Duodenal mucosa (tissue), 2 donors: ENCODE results near the gene NPHS1.
"Not testable (repeated sequence)": the region's sequence is repeated elsewhere in the genome, so short reads cannot be mapped to it uniquely, and the experiment has no call there.

ENCODE experiments used
- H3K27ac ChIP-seq: one replicate; pipeline ENCODE4 v1.7.0; 2013; ENCODE audit warnings: low read depth, low read length
- H3K27me3 ChIP-seq, 2 donors: one replicate each; pipeline ENCODE4 v1.7.0; 2013; ENCODE audit warnings: low read length in 2 of 2, control low read depth in 1 of 2; ENCODE audit not compliant: insufficient read depth in 2 of 2, control insufficient read depth in 1 of 2
- H3K36me3 ChIP-seq, 2 donors: one replicate each; pipeline ENCODE4 v1.7.0; 2013; ENCODE audit warnings: low read length in 2 of 2, control low read depth in 1 of 2; ENCODE audit not compliant: insufficient read depth in 2 of 2, control insufficient read depth in 1 of 2
- H3K4me1 ChIP-seq, 2 donors: one replicate each; pipeline ENCODE4 v1.7.0; 2013; ENCODE audit warnings: low read length in 2 of 2, control low read depth in 1 of 2; ENCODE audit not compliant: insufficient read depth in 2 of 2, control insufficient read depth in 1 of 2
- H3K4me3 ChIP-seq, 2 donors: one replicate each; pipeline ENCODE4 v1.7.0; 2013; ENCODE audit warnings: low read length in 2 of 2, low read depth in 1 of 2
- H3K9ac ChIP-seq, 2 donors: one replicate each; pipeline ENCODE4 v1.7.0; 2013; ENCODE audit warnings: low read length in 2 of 2, low read depth in 1 of 2
- H3K9me3 ChIP-seq, 2 donors: one replicate each; pipeline ENCODE4 v1.7.0; 2013; ENCODE audit warnings: low read length in 2 of 2, control low read depth in 1 of 2; ENCODE audit not compliant: control insufficient read depth in 1 of 2

NPHS1 gene

DNA sequence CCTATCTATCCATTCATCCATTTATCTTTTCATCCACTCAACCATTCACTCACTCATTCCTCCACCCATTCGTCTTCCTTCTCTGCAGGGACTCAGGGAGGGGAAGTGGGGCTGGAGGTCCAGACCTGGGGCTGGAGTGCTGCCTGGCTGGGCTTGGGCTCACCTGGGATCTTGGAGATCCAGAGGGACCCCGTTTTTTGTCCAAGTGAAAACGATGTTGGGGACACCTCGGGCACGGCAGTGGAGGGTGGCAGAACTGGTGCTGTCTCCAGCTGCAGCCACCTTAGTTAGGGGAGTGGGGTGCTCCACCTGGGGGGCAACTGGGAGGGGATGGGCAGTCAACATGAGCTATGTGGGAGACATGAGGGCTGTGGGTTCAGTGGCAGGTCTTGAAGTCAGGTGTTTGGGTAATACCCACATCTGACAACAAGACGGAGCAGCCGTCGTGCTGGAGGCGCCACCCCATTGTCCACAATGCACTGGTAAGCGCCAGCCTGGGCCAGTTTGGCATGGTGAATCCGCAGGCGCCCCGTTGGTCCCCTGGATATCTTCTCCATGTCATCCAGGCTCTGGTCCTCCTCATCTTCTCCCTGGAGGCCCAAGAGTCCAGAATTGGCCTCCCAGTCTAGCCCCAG, 10.2 kb downstream of the NPHS1 start:
- Histone ChIP-seq H3K9me3 (peaks cover 0 to 4% of the 10 kb centered on the region in 2 donors), H3K27ac (no peak overlapping the region), H3K36me3 (no peaks in the 10 kb centered on the region), H3K27me3 (peaks cover 25 to 28% of the 10 kb centered on the region in 2 donors), H3K4me1 (peaks cover 14% of the 10 kb centered on the region in 2 donors), H3K4me3 (no peak overlapping the region), H3K9ac (no peak overlapping the region)

DNA sequence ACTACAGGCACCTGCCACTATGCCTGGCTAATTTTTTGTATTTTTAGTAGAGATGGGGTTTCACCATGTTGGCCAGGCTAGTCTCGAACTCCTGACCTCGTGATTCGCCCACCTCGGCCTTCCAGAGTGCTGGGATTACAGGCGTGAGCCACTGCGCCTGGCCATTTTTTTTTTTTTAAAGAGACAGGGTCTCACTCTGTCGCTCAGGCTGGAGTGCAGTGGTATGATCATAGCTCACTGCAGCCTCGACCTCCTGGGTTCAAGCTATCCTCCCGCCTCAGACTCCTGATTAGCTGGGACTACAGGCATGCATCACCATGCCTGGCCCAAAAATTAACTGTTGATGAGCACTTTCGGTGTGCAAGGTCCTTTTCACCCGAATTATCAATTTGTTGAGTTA, 16.2 kb downstream of the NPHS1 start:
- not testable (repeated sequence) for H3K4me3 ChIP-seq, H3K4me1 ChIP-seq, H3K9me3 ChIP-seq, H3K9ac ChIP-seq, H3K36me3 ChIP-seq, H3K27ac ChIP-seq, H3K27me3 ChIP-seq

DNA sequence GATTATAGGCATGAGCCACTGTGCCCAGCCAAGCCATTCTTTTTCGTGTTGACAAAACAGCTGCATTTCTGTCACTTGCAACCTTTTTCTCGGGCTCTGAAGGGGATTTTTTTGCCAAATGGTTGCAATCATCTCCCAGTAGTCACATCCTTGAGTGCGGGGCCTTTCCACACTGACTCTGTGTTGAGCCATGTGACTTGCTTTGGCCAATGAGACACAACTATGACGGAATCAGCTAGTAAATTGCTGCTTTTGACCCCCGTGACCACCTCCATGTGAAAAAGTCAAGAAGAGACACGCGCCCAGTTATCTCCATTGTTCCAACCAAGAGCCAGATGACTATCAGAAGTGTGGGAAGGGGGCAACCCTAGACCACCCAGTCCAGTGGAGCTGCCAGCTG, 18.3 kb downstream of the NPHS1 start:
- H3K27me3 ChIP-seq, result peaks cover 0 to 9% of the 10 kb centered on the region in 2 donors
- H3K4me3 ChIP-seq, result no peak overlapping the region
- no peaks in the 10 kb centered on the region for H3K36me3 ChIP-seq
- H3K9ac ChIP-seq, result no peak overlapping the region
- no peak overlapping the region for H3K27ac ChIP-seq
- no peaks in the 10 kb centered on the region for H3K4me1 ChIP-seq
- peaks cover 0 to under 1% of the 10 kb centered on the region in 2 donors for H3K9me3 ChIP-seq

DNA sequence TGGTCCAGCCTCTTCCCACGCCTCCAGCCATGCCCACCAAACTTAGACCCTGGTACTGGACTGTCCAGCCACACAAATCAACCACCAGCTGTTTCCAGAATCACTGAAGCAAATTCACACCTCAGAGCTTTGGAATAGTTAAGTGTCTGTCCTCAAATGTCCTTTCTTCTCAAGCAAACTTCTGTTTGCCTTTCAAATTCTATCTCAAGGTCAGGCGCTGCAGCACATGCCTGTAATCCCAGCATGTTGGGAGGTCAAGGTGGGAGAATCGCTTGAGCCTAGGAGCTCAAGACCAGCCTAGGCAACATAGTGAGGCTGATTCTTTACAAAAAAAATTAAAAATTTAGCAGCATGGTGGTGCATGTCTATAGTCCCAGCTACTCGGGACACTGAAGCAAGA, 20.2 kb downstream of the NPHS1 start:
- Histone ChIP-seq H3K9me3 (no peaks in the 10 kb centered on the region), H3K27me3 (peaks cover 0 to 9% of the 10 kb centered on the region in 2 donors), H3K4me3 (no peak overlapping the region), H3K9ac (no peak overlapping the region), H3K27ac (no peak overlapping the region), H3K36me3 (no peaks in the 10 kb centered on the region), H3K4me1 (no peaks in the 10 kb centered on the region)

DNA sequence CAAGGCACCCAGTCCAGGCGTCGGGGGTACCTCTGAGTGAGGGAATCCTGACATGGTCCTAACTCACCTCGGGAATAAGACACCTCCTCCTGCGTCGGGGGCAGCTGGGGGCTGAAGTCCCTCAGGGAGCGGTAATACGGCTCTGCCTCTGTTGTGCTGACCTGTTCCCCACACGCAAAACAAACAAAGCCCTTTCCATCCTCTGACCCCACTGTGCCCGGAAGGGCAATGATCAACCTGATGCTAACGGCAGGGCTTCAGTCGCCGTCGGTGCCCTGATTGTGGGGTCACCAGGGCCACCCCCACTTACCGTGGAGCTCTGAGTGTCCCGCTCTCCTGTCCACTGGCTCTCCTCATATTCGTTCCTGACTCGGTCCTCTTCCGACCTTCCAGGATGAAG, 21.3 kb downstream of the NPHS1 start:
- H3K4me3 ChIP-seq, result no peak overlapping the region
- H3K9me3 ChIP-seq, result no peaks in the 10 kb centered on the region
- no peak overlapping the region for H3K9ac ChIP-seq
- H3K36me3 ChIP-seq, result no peaks in the 10 kb centered on the region
- H3K4me1 ChIP-seq, result no peaks in the 10 kb centered on the region
- peaks cover 0 to 9% of the 10 kb centered on the region in 2 donors for H3K27me3 ChIP-seq
- no peak overlapping the region for H3K27ac ChIP-seq

DNA sequence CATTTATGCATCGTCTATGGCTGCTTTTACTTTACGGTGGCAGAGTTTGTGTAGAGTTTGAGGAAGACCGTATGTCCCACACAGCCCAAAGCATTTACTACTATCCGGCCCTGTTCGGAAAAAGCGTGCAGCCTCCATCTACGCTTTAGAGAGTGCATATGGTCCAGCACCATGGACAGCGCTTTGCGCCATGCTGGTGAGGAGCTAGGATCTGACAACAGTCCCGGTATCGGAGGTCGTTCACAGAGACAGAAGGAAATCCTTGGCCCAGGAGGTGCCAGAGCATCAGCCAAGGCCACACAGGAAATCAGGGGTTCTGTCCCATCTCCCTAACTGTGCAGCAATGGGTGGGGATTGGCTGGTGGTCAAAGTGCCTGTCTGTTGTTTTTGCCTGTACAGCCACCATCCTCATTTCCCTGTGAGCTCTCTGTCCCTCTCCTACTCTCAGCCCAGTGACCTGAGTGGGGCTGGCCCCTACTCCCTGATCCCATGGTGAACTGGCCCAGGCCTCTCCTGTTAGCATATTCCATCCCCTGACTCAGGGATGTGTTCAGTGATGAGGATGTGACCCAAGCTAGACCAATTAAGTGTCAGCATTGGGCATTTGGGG, 23.5 kb downstream of the NPHS1 start:
- Histone ChIP-seq H3K9me3 (no peaks in the 10 kb centered on the region), H3K36me3 (no peaks in the 10 kb centered on the region), H3K27me3 (peaks cover 0 to 7% of the 10 kb centered on the region in 2 donors), H3K9ac (no peak overlapping the region), H3K27ac (no peak overlapping the region), H3K4me3 (no peak overlapping the region), H3K4me1 (no peaks in the 10 kb centered on the region)

DNA sequence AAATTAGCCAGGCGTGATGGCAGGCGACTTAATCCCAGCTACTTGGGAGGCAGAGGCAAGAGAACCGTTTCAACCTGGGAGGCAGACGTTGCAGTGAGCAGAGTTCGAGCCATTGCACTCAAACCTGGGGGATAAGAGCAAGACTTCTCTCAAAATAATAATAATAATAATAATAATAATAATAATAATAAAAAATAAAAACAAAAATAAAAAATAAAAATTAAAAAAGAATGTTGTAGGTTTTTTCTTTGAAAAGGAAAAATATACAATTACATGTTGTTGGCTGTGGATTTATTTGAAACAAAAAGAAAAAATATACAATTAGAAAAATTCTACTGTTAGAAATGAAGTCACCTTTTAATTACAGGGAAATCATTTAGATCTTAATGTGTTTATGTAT, 28.2 kb downstream of the NPHS1 start:
- H3K4me1 ChIP-seq, result no peaks in the 10 kb centered on the region
- H3K36me3 ChIP-seq, result no peaks in the 10 kb centered on the region
- no peak overlapping the region for H3K9ac ChIP-seq
- H3K9me3 ChIP-seq, result no peaks in the 10 kb centered on the region
- no peak overlapping the region for H3K4me3 ChIP-seq
- no peaks in the 10 kb centered on the region for H3K27me3 ChIP-seq
- H3K27ac ChIP-seq, result no peak overlapping the region

DNA sequence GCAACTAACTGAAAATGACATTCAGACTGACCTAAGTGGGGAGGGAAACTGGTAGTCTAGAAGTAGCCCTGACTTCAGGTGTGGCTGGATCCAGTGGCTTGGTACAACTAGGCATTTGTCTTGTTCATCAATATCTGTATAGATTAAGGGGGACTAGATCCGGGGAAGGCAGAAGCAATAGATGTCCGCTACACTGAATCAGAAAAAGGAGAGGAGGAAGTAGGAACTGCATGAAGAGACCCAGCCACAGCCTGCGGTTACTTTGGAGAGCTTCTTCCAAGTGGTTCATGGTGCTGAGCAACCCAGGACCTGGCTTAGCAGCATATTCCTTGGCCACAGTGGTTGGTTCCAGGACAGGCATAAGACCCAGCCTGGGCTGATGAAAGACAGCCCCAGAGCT, 29.7 kb downstream of the NPHS1 start:
- Histone ChIP-seq H3K4me3 (no peak overlapping the region), H3K27me3 (peaks cover 0 to 7% of the 10 kb centered on the region in 2 donors), H3K4me1 (no peaks in the 10 kb centered on the region), H3K9ac (no peak overlapping the region), H3K36me3 (no peaks in the 10 kb centered on the region), H3K9me3 (no peaks in the 10 kb centered on the region), H3K27ac (no peak overlapping the region)

DNA sequence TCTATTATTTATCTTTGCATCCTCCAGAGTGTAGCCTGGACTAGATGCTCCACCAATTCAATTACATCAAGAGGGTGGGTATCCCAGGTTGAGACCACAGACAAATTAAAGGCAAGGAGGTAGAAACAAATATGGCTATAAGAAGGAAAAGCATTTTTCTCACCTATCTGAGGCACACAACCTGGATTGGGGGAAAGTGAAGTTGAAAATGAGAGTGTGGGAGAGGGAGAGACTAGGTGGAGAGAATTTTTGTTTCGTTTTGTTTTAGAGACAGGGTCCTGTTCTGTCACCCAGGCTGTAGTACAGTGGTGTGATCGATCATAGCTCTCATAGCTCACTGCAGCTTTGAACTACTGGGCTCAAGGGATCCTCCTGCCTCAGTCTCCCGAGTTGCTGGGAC, 33.9 kb downstream of the NPHS1 start:
- H3K36me3 ChIP-seq, result no peaks in the 10 kb centered on the region
- H3K9ac ChIP-seq, result no peak overlapping the region
- no peaks in the 10 kb centered on the region for H3K4me1 ChIP-seq
- no peak overlapping the region for H3K4me3 ChIP-seq
- H3K27ac ChIP-seq, result no peak overlapping the region
- H3K9me3 ChIP-seq, result no peaks in the 10 kb centered on the region
- H3K27me3 ChIP-seq, result peaks cover 0 to 7% of the 10 kb centered on the region in 2 donors

DNA sequence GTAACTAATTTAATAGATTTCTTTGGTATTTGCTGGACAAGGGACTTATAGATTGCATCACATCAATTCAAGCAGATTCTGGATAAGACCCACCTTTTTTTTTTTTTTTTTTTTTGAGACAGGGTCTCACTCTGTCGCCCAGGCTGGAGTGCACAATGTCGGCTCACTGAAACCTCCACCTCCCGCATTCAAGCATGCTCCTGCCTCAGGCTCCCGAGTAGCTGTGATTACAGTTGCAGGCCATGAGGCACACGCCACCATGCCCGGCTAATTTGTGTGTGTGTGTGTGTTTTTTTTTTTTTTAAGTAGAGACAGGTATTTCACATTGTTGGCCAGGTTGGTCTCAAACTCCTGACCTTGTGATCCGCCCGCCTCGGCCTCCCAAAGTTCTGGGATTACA, 35.5 kb downstream of the NPHS1 start:
- Histone ChIP-seq H3K9me3 (no peaks in the 10 kb centered on the region), H3K4me3 (no peak overlapping the region), H3K4me1 (peaks cover 4 to 9% of the 10 kb centered on the region in 2 donors), H3K27ac (no peak overlapping the region), H3K27me3 (peaks cover 7% of the 10 kb centered on the region in 2 donors), H3K36me3 (no peaks in the 10 kb centered on the region), H3K9ac (no peak overlapping the region)
